ENCODE measurements around the gene EGFL8.
A peak's percentile ranks its signal among the peaks of the same experiment; 100 is the strongest.

The EGFL8 gene

DNA sequence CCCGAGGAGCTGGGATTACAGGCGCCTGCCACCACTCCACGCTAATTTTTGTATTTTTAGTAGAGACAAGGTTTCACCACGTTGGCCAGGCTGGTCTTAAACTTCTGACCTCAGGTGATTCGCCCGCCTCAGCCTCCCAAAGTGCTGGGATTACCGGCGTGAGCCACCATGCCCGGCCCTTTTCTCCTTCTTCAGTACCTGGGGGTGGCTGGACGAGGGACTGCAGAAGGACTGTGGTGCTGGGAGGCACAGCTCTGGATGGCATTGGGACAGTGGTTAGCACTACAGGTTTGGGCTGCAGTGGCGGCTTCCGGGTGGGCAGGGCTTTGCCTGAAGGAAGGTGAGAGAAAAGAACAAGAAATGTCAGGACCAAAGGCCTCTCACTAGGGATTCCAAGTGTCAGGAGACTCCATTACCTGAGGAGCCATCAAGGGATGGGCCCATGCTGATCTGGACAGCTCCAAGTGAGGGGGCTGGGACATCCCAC, 43.8 kb upstream of the EGFL8 start:
- TF ChIP-seq, protein P1, sequence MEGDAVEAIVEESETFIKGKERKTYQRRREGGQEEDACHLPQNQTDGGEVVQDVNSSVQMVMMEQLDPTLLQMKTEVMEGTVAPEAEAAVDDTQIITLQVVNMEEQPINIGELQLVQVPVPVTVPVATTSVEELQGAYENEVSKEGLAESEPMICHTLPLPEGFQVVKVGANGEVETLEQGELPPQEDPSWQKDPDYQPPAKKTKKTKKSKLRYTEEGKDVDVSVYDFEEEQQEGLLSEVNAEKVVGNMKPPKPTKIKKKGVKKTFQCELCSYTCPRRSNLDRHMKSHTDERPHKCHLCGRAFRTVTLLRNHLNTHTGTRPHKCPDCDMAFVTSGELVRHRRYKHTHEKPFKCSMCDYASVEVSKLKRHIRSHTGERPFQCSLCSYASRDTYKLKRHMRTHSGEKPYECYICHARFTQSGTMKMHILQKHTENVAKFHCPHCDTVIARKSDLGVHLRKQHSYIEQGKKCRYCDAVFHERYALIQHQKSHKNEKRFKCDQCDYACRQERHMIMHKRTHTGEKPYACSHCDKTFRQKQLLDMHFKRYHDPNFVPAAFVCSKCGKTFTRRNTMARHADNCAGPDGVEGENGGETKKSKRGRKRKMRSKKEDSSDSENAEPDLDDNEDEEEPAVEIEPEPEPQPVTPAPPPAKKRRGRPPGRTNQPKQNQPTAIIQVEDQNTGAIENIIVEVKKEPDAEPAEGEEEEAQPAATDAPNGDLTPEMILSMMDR (IDR thresholded peaks at IDR 0.05; ENCODE audit: extremely low read depth, insufficient read depth, missing control alignments), result no peak
- no peak for DNase-seq (ENCODE audit: low spot score)
- in situ Hi-C loops (cut with MboI; ENCODE audit: low pct_unique_long_range_greater_than_20kb, low sequenced_read_pairs, unreplicated experiment), result no loop called here

DNA sequence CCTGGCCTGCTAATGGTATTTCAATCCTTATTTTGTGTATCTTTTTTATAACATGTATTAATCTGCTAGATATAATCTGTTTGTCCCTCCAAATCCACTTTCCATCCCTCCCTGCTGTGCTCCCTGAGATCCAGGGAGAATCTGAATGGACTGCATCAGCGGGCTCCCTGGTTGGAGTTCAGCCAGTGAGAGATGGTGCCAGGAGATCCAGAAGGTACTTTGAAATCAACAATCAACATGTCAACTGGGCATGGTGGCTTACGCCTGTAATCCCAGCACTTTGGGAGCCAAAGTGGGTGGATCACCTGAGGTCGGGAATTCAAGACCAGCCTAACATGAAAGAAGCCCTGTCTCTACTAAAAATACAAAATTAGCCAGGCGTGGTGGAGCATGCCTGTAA, 40.7 kb upstream of the EGFL8 start:
- TF ChIP-seq, protein P1 (IDR thresholded peaks at IDR 0.05; ENCODE audit: extremely low read depth, insufficient read depth, missing control alignments), result no peak
- no peak for DNase-seq (ENCODE audit: low spot score)
- in situ Hi-C loops (cut with MboI; ENCODE audit: low pct_unique_long_range_greater_than_20kb, low sequenced_read_pairs, unreplicated experiment), result no loop called here

GRCh38 chr6:32126880-32127279, 37.5 kb upstream of the EGFL8 start:
- no peak for DNase-seq (ENCODE audit: low spot score)
- in situ Hi-C loops (cut with MboI; ENCODE audit: low pct_unique_long_range_greater_than_20kb, low sequenced_read_pairs, unreplicated experiment), result no loop called here
- TF ChIP-seq, protein P1 (IDR thresholded peaks at IDR 0.05; ENCODE audit: extremely low read depth, insufficient read depth, missing control alignments), result no peak

GRCh38 chr6:32127409-32127716, 37.0 kb upstream of the EGFL8 start:
- no peak for DNase-seq (ENCODE audit: low spot score)
- TF ChIP-seq, protein P1 (IDR thresholded peaks at IDR 0.05; ENCODE audit: extremely low read depth, insufficient read depth, missing control alignments), result no peak
- in situ Hi-C loops (cut with MboI; ENCODE audit: low pct_unique_long_range_greater_than_20kb, low sequenced_read_pairs, unreplicated experiment), result no loop called here

GRCh38 chr6:32127717-32128592, 36.4 kb upstream of the EGFL8 start, which contains the start of gene ATF6B:
Gene ATF6B (minus strand): TSS chr6:32128246. CDS start chr6:32128207, 39 bp downstream.
- in situ Hi-C loops (cut with MboI; ENCODE audit: low pct_unique_long_range_greater_than_20kb, low sequenced_read_pairs, unreplicated experiment), result no loop called here
- peak; percentile 98 for DNase-seq (ENCODE audit: low spot score)
- TF ChIP-seq, protein P1 (IDR thresholded peaks at IDR 0.05; ENCODE audit: extremely low read depth, insufficient read depth, missing control alignments), result no peak

DNA sequence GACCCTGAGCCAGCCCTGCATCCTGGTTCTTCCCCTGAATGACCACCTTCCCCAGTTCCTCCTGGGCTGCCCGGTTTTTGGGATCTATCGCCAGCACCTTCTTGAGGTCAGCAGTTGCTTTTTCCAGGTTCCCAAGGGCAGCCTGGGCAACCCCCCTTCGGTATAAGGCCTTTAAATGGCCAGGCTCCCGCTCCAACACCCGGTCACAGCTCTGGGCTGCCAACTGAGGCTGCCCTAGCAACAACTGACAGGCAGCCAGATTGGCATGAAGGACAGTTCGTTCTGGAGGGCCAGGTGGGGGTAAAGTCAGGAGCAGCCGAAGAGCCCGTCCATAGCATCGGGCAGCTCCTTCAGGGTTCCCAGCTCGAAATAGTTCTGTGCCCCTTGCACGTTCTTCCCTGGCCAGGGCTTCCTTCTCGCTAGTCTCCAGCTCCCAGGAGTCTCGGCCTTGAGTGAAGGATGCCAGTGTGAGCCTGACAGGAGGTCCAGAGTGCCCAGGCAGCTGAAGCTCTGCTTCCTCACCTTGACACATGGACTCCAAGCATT, 35.6 kb upstream of the EGFL8 start:
- TF ChIP-seq, protein P1 (IDR thresholded peaks at IDR 0.05; ENCODE audit: extremely low read depth, insufficient read depth, missing control alignments), result no peak
- DNase-seq (ENCODE audit: low spot score), result no peak
- in situ Hi-C loops (cut with MboI; ENCODE audit: low pct_unique_long_range_greater_than_20kb, low sequenced_read_pairs, unreplicated experiment), result no loop called here

All from GM13977 (cell line).